Keratinocyte (primary cell): ENCODE data around the gene CUBN. TPM values are rescaled to one million over a fixed set of nuclear protein-coding genes. Genes with fewer than 3 reads are reported as not detected.

ENCODE experiments used
- DNase-seq: peaks from one replicate; pipeline ENCODE4 v3.0.0-alpha.2; 2011; ENCODE audit warnings: low read depth, missing footprints, low spot score
- FAIRE-seq: peaks from 2 replicates; lab custom pipeline; 2011; peaks lifted over from hg19 to GRCh38; lab: Jason Lieb, UNC
- H2AFZ ChIP-seq: 2 replicates; pipeline ENCODE4 v1.6.0; 2012; ENCODE audit warnings: low read length, control low read depth, inconsistent platforms; ENCODE audit not compliant: control insufficient read depth
- H3K27ac ChIP-seq: 2 replicates; pipeline ENCODE4 v1.5.1; 2011; ENCODE audit warnings: low read length; ENCODE audit not compliant: control insufficient read depth, insufficient read depth
- H3K27me3 ChIP-seq: 3 replicates; pipeline ENCODE4 v1.6.0; 2011; ENCODE audit warnings: low read length; ENCODE audit not compliant: control insufficient read depth, insufficient read depth; ENCODE audit errors: extremely low read depth
- H3K36me3 ChIP-seq, 2 experiments: 2 replicates in 1 of 2; 3 replicates in 1 of 2; pipeline ENCODE4 v1.5.1; 2011; ENCODE audit warnings: low read length in 2 of 2, mild to moderate bottlenecking in 1 of 2; ENCODE audit not compliant: control insufficient read depth in 2 of 2, insufficient read depth in 2 of 2; ENCODE audit errors: extremely low read depth in 1 of 2
- H3K4me1 ChIP-seq: 3 replicates; pipeline ENCODE4 v1.5.1; 2011; ENCODE audit warnings: low read length; ENCODE audit not compliant: control insufficient read depth, insufficient read depth; ENCODE audit errors: extremely low read depth
- H3K4me2 ChIP-seq: 3 replicates; pipeline ENCODE4 v1.6.0; 2011; ENCODE audit warnings: low read depth, low read length; ENCODE audit not compliant: control insufficient read depth, insufficient read depth; ENCODE audit errors: extremely low read depth
- H3K4me3 ChIP-seq, 3 experiments: fragments of 200-600 bp in 1 of 3; sonication (generic) in 1 of 3; 2 replicates in 2 of 3; 3 replicates in 1 of 3; pipeline ENCODE4 v1.5.1; 2011 to 2016; ENCODE audit warnings: low read length in 3 of 3, mild to moderate bottlenecking in 3 of 3, control low read depth in 2 of 3, inconsistent platforms in 1 of 3, low read depth in 1 of 3, mixed read lengths in 1 of 3, mixed run types in 1 of 3, moderate library complexity in 1 of 3; ENCODE audit not compliant: control insufficient read depth in 2 of 3, insufficient read depth in 2 of 3; ENCODE audit errors: extremely low read depth in 1 of 3
- H3K79me2 ChIP-seq: 2 replicates; pipeline ENCODE4 v1.6.0; 2012; ENCODE audit warnings: low read length; ENCODE audit not compliant: control insufficient read depth, insufficient read depth
- H3K9ac ChIP-seq: 3 replicates; pipeline ENCODE4 v1.6.0; 2011; ENCODE audit warnings: low read length; ENCODE audit not compliant: control insufficient read depth, insufficient read depth; ENCODE audit errors: extremely low read depth
- H3K9me1 ChIP-seq: 3 replicates; pipeline ENCODE4 v1.6.0; 2011; ENCODE audit warnings: low read length; ENCODE audit not compliant: control insufficient read depth, insufficient read depth; ENCODE audit errors: extremely low read depth
- H3K9me3 ChIP-seq: 2 replicates; pipeline ENCODE4 v1.5.1; 2012; ENCODE audit warnings: low read depth, low read length; ENCODE audit not compliant: control insufficient read depth
- H4K20me1 ChIP-seq: 3 replicates; pipeline ENCODE4 v1.6.0; 2011; ENCODE audit warnings: low read length; ENCODE audit not compliant: control insufficient read depth, insufficient read depth; ENCODE audit errors: extremely low read depth
- EZH2 ChIP-seq: IDR thresholded peaks from one replicate; pipeline ENCODE4 v1.6.1; 2012; ENCODE audit warnings: inconsistent platforms, mild to moderate bottlenecking, low read length, moderate library complexity
- dilution Hi-C: fragments of 300-500 bp; cut with MboI; formaldehyde crosslinking; loops from one replicate; pipeline ENCODE4 v1.7.0; 2020; ENCODE audit warnings: low sequenced_read_pairs; ENCODE audit not compliant: extremely low pct_ligation_motif_present
- polyA plus RNA-seq, 5 experiments: library from polyadenylated mRNA; depleted of rRNA in 3 of 5; stranded (reverse) in 3 of 5; stranded (forward) in 1 of 5; unstranded in 1 of 5; fragments of >200 nt; gene quantifications; 1 replicate in 1 of 5; 2 replicates in 3 of 5; 3 replicates in 1 of 5; pipeline versions ENCODE4 v1.2.1 to v1.2.3, GENCODE V29; 2011 to 2012; ENCODE audit warnings: missing spikeins in 2 of 5, low read depth in 1 of 5, low replicate concordance in 1 of 5
- TF ChIP-seq, protein P1 (sequence below), 3 experiments: IDR thresholded peaks in 1 of 3; conservative IDR thresholded peaks in 1 of 3; optimal IDR thresholded peaks in 1 of 3; 2 replicates in 2 of 3; 3 replicates in 1 of 3; pipeline versions ENCODE3 to v1.5.1; 2011; ENCODE audit warnings: low read length in 3 of 3, mild to moderate bottlenecking in 3 of 3, moderate library complexity in 2 of 3, control low read depth in 1 of 3, inconsistent platforms in 1 of 3; ENCODE audit not compliant: insufficient read depth in 2 of 3; ENCODE audit errors: extremely low read depth in 1 of 3

CUBN gene
- polyA plus RNA-seq, 1 donor (not counting 4 experiments of a cell fraction or from before 2014, with no cell fraction given) = 0.07 TPM

DNA sequence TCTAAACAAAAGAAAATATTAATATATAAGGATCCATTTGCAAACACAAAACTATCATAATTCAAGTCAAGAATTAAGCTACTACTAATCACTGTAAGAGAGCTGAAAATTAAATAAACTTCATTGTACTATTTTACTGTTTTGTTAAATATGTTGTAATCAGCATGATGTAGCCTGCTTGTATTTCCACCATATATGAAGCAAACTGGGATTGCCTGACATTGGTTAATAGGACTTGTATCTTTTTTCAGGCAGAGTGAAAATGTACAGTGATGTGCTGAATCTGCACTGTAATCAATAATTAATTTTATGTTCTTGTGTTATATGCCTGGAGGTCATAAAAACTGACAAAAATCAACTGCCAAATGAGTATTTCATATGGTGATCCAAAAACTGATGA lies 46.5 kb upstream of the CUBN start:
- Histone ChIP-seq H3K27me3 (no peaks in the 10 kb centered on the region), H3K4me2 (no peak overlapping the region), H3K27ac (no peak overlapping the region), H3K9ac (no peak overlapping the region), H2AFZ (no peak overlapping the region), H3K4me1 (no peaks in the 10 kb centered on the region), H3K9me3 (no peaks in the 10 kb centered on the region), H3K36me3 (no peaks in the 10 kb centered on the region), H3K79me2 (no peaks in the 10 kb centered on the region), H4K20me1 (no peaks in the 10 kb centered on the region), H3K9me1 (peaks cover 2% of the 10 kb centered on the region), H3K4me3 (no peak overlapping the region)
- TF ChIP-seq, protein P1, sequence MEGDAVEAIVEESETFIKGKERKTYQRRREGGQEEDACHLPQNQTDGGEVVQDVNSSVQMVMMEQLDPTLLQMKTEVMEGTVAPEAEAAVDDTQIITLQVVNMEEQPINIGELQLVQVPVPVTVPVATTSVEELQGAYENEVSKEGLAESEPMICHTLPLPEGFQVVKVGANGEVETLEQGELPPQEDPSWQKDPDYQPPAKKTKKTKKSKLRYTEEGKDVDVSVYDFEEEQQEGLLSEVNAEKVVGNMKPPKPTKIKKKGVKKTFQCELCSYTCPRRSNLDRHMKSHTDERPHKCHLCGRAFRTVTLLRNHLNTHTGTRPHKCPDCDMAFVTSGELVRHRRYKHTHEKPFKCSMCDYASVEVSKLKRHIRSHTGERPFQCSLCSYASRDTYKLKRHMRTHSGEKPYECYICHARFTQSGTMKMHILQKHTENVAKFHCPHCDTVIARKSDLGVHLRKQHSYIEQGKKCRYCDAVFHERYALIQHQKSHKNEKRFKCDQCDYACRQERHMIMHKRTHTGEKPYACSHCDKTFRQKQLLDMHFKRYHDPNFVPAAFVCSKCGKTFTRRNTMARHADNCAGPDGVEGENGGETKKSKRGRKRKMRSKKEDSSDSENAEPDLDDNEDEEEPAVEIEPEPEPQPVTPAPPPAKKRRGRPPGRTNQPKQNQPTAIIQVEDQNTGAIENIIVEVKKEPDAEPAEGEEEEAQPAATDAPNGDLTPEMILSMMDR (optimal IDR thresholded peaks at IDR 0.05 in 1 of 3, IDR thresholded peaks at IDR 0.05 in 1 of 3, conservative IDR thresholded peaks at IDR 0.05 in 1 of 3; ENCODE audit: extremely low read depth in 1 of 3, insufficient read depth in 2 of 3, low read length in 3 of 3) = no peak
- no peak for TF ChIP-seq EZH2
- dilution Hi-C loops = no loop called here
- FAIRE-seq (no peak), DNase-seq (no peak)

DNA sequence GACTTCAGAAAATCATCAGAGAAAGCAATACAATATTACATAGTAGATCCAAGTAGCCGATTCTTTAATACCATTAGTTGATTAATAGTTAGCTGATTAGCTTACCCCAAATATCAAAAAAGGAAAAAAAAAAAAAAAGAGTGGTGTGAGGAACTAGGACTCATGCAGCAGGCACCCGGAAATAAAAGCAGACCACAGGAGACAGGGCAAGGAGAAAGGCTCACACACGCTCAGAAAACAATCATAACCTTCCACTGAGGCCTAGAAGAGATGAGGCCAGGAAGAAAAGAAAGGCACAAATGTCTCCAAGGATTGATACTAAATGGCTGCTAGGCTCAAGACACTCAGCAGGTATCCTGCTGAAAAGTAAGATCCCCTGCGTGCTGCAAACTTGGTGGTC lies 45.9 kb upstream of the CUBN start:
- H3K27ac ChIP-seq = no peak overlapping the region
- dilution Hi-C loops = no loop called here
- TF ChIP-seq EZH2 = no peak
- TF ChIP-seq, protein P1 (optimal IDR thresholded peaks at IDR 0.05 in 1 of 3, IDR thresholded peaks at IDR 0.05 in 1 of 3, conservative IDR thresholded peaks at IDR 0.05 in 1 of 3; ENCODE audit: extremely low read depth in 1 of 3, insufficient read depth in 2 of 3, low read length in 3 of 3) = no peak
- no peaks in the 10 kb centered on the region for H3K36me3 ChIP-seq
- no peaks in the 10 kb centered on the region for H3K27me3 ChIP-seq
- no peak overlapping the region for H2AFZ ChIP-seq
- H4K20me1 ChIP-seq = no peaks in the 10 kb centered on the region
- no peak overlapping the region for H3K4me2 ChIP-seq
- FAIRE-seq (peak; percentile 39), DNase-seq (no peak)
- no peaks in the 10 kb centered on the region for H3K9me3 ChIP-seq
- no peaks in the 10 kb centered on the region for H3K4me1 ChIP-seq
- H3K9ac ChIP-seq = no peak overlapping the region
- H3K9me1 ChIP-seq = peaks cover 2% of the 10 kb centered on the region
- no peak overlapping the region for H3K4me3 ChIP-seq
- H3K79me2 ChIP-seq = no peaks in the 10 kb centered on the region
